Small intestine (tissue), 16 donors: ENCODE data around the gene NTPCR. TPM values are rescaled to one million over a fixed set of nuclear protein-coding genes. Genes with fewer than 3 reads are reported as not detected.

Experiments used
- DNase-seq, 2 donors: peaks; one replicate each; pipeline versions ENCODE4 v3.0.0 to v3.0.0-alpha.2; 2013
- FAIRE-seq: peaks from 2 replicates; lab custom pipeline; 2012; peaks lifted over from hg19 to GRCh38; lab: Jason Lieb, UNC
- H3K27ac ChIP-seq, 3 donors: one replicate each; pipeline ENCODE4 v1.5.1; 2013; ENCODE audit warnings: low read length in 2 of 3, mild to moderate bottlenecking in 2 of 3, control low read depth in 1 of 3, inconsistent platforms in 1 of 3, low read depth in 1 of 3, moderate library complexity in 1 of 3
- H3K27me3 ChIP-seq, 3 donors: one replicate each; pipeline ENCODE4 v1.6.1; 2013; ENCODE audit warnings: low read length in 3 of 3, inconsistent platforms in 1 of 3; ENCODE audit not compliant: control insufficient read depth in 3 of 3, insufficient read depth in 3 of 3
- H3K36me3 ChIP-seq, 3 donors: one replicate each; pipeline ENCODE4 v1.6.1; 2013; ENCODE audit warnings: low read length in 3 of 3, inconsistent platforms in 1 of 3, low read depth in 1 of 3, mild to moderate bottlenecking in 1 of 3, moderate library complexity in 1 of 3; ENCODE audit not compliant: control insufficient read depth in 3 of 3, insufficient read depth in 2 of 3
- H3K4me1 ChIP-seq, 3 donors: one replicate each; pipeline ENCODE4 v1.6.1; 2013; ENCODE audit warnings: low read length in 2 of 3, inconsistent platforms in 1 of 3, low read depth in 1 of 3, mild to moderate bottlenecking in 1 of 3, moderate library complexity in 1 of 3; ENCODE audit not compliant: control insufficient read depth in 3 of 3, insufficient read depth in 2 of 3
- H3K4me3 ChIP-seq, 3 donors: one replicate each; pipeline ENCODE4 v1.5.1; 2013; ENCODE audit warnings: low read length in 3 of 3, control low read depth in 1 of 3, inconsistent platforms in 1 of 3, low read depth in 1 of 3, mild to moderate bottlenecking in 1 of 3, moderate library complexity in 1 of 3
- H3K9me3 ChIP-seq, 2 donors: one replicate each; pipeline ENCODE4 v1.6.1; 2013; ENCODE audit warnings: low read depth in 1 of 2, low read length in 1 of 2; ENCODE audit not compliant: control insufficient read depth in 2 of 2, insufficient read depth in 1 of 2
- WGBS, 3 donors: extraction: QIAGEN DNeasy Blood & Tissue Kit; methylation state at CpG; one replicate each; pipeline ENCODE4 v1.1.7; 2013; 5-methylcytosine and 5-hydroxymethylcytosine counted together
- long read RNA-seq, 10 donors: transcript quantifications; one replicate each; lab custom pipeline, GENCODE V29; 2026
- polyA plus RNA-seq, 4 donors: library from polyadenylated mRNA; stranded (reverse) in 3 of 4; unstranded in 1 of 4; fragments of 200-250 nt in 3 of 4; fragments of 120-200 nt in 1 of 4; gene quantifications; one replicate each; pipeline versions ENCODE4 v1.2.1 to v1.2.3, GENCODE V29; 2013
- donor health status: healthy with polysubstance abuse.
- donor health status: control.
- donor health status: control.
- donor health status: Bipolar disorder and iron deficiency.
- donor health status: healthy.

NTPCR gene, protein sequence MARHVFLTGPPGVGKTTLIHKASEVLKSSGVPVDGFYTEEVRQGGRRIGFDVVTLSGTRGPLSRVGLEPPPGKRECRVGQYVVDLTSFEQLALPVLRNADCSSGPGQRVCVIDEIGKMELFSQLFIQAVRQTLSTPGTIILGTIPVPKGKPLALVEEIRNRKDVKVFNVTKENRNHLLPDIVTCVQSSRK
- polyA plus RNA-seq: 10 to 100 TPM; 48.5 to 65.6 (median 58.1) TPM
- long read RNA-seq, donor 1: 0 reads
- long read RNA-seq, donor 2, full-length matches to known transcripts: 7 of 7 reads
- long read RNA-seq, donor 2, partial matches to known transcripts: 0 of 7 reads
- long read RNA-seq, donor 2, other reads (novel, unspliced or antisense): 0 of 7 reads
- long read RNA-seq, donor 3, full-length matches to known transcripts: 9 of 9 reads
- long read RNA-seq, donor 3, partial matches to known transcripts: 0 of 9 reads
- long read RNA-seq, donor 3, other reads (novel, unspliced or antisense): 0 of 9 reads
- long read RNA-seq, donor 4, full-length matches to known transcripts: 3 of 3 reads
- long read RNA-seq, donor 4, partial matches to known transcripts: 0 of 3 reads
- long read RNA-seq, donor 4, other reads (novel, unspliced or antisense): 0 of 3 reads
- long read RNA-seq, donor 5, full-length matches to known transcripts: 7 of 7 reads
- long read RNA-seq, donor 5, partial matches to known transcripts: 0 of 7 reads
- long read RNA-seq, donor 5, other reads (novel, unspliced or antisense): 0 of 7 reads
- long read RNA-seq, donor 6, full-length matches to known transcripts: 9 of 9 reads
- long read RNA-seq, donor 6, partial matches to known transcripts: 0 of 9 reads
- long read RNA-seq, donor 6, other reads (novel, unspliced or antisense): 0 of 9 reads
- long read RNA-seq, donor 7: 0 reads
- long read RNA-seq, donor 8, full-length matches to known transcripts: 3 of 3 reads
- long read RNA-seq, donor 8, partial matches to known transcripts: 0 of 3 reads
- long read RNA-seq, donor 8, other reads (novel, unspliced or antisense): 0 of 3 reads
- long read RNA-seq, donor 9: 0 reads
- long read RNA-seq, donor 10, full-length matches to known transcripts: 20 of 20 reads
- long read RNA-seq, donor 10, partial matches to known transcripts: 0 of 20 reads
- long read RNA-seq, donor 10, other reads (novel, unspliced or antisense): 0 of 20 reads

DNA sequence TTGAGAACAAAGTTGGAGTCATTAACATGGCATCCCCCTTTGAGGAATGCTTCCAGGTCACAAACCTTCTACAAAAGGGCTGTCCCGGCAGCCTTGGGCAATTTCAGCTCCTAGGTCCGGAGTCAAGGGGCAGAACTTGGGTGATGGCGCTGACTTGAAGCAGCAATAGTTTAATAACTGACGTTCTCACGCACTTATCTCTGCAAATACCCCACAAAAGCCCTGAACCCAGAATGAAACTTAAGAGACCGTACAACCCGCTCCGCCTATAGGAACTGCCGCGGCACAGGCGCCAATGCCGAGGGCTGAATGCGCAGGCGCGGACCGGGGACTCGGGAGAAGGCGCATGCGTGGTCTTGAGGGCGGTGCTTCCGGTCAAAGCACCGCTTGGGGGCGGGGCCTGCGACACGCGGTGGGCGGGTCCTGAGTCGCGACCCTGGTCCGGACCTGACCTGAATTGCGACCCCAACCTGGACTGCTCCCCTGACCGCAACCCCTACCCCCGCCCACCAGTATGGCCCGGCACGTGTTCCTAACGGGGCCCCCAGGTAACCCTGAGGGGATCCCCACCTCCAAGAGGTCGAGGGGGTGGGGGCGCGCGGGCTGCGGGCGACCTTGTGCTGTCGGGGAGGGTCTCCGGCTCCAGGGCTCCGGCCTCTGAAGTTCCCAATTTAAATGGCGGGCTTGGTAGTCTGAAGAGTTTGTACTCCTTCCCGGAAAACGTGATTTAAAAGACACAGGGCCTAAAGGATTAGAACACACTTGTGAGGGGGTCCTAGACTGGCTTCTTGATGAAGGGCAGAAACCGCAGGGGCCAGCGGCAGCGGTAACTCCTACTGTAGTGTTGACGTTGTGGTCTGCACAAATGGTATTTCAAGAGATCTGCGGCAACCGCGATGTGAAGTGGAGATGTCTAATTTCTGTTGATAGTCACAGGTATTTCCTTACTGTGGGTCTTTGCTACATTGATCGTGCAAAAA is at the start of gene NTPCR:
NTPCR (plus strand) TSS at position 415 of the 980 bp plus-strand sequence; CDS start at position 515, 100 bp downstream.
- 1% methylated on average over 49 to 56 of the region's 56 CpGs for whole genome bisulfite sequencing, 3 donors

DNA sequence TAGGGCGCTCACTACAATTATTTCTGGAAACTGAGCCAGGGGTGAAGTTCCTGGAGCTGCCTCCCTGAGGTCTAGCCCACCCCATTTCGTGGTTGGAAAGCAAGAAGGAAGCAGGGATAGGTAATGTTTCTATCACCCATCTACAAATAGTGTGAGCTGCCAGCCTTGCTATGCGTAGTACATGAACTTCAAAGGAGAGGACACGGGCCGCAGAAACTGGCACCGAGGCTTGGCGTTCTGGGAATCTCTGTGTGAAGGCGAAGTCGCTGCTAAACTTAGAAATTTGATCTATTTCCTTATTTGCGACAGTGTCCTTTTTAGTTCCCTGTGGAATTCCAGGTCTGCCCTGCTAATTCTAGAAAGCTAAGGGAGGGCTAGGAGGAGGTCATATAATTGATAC is 49.6 kb upstream of the NTPCR start:
- Histone ChIP-seq H3K4me3 (no peak overlapping the region), H3K4me1 (peaks cover 3 to 27% (median 7%) of the 10 kb centered on the region in 3 donors), H3K9me3 (peaks cover 0 to 3% of the 10 kb centered on the region in 2 donors), H3K27me3 (no peaks in the 10 kb centered on the region), H3K36me3 (no peaks in the 10 kb centered on the region), H3K27ac (peak overlapping the region in 1 of 3 donors; percentile 22)
- 63 to 86% (median 77%) methylated on average over 10 of the region's 10 CpGs for WGBS, 3 donors
- no peak for FAIRE-seq
- peak in 1 of 2 donors; percentile 11 for DNase-seq

More for the DNA sequence above, at the start of gene NTPCR:
- Histone ChIP-seq H3K4me1 (peaks cover 0 to 22% (median 13%) of the 10 kb centered on the region in 3 donors), H3K36me3 (peaks cover 0 to under 1% (median 0%) of the 10 kb centered on the region in 3 donors), H3K27me3 (no peaks in the 10 kb centered on the region), H3K27ac (peak within 1 kb of the TSS; percentile 73 to 94 (median 77)), H3K9me3 (no peaks in the 10 kb centered on the region), H3K4me3 (peak within 1 kb of the TSS; percentile 90 to 98 (median 91))
- no peak for FAIRE-seq
- DNase-seq: peak; percentile 95 to 97

DNA sequence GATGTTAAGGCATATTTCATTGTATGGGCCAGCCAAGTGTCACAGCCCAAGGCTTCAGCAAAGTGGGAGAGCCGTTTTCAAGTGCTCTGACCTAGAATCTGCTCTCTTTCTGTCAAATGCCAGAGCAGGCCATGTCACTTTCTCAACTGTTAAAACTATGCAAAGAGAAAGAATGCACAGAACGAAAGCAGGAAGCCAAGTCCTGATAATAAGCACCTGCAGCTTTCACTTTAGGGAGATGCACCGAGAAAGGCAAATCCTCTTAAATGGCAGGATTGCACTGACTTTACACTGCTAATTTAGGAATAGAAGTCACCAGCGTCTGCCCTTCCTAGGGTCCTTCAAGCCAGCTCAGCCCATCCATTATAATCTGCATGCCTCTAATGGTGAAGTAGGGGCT is 49.2 kb upstream of the NTPCR start:
- H3K9me3 ChIP-seq: peaks cover 0 to 3% of the 10 kb centered on the region in 2 donors
- H3K27me3 ChIP-seq: no peaks in the 10 kb centered on the region
- no peak overlapping the region for H3K4me3 ChIP-seq
- WGBS, 3 donors: 11 to 28% (median 18%) methylated on average over 4 of the region's 4 CpGs
- peak; percentile 43 to 62 for DNase-seq
- peaks cover 3 to 27% (median 7%) of the 10 kb centered on the region in 3 donors for H3K4me1 ChIP-seq
- no peak for FAIRE-seq
- H3K27ac ChIP-seq: peak overlapping the region in 1 of 3 donors; percentile 22
- no peaks in the 10 kb centered on the region for H3K36me3 ChIP-seq

DNA sequence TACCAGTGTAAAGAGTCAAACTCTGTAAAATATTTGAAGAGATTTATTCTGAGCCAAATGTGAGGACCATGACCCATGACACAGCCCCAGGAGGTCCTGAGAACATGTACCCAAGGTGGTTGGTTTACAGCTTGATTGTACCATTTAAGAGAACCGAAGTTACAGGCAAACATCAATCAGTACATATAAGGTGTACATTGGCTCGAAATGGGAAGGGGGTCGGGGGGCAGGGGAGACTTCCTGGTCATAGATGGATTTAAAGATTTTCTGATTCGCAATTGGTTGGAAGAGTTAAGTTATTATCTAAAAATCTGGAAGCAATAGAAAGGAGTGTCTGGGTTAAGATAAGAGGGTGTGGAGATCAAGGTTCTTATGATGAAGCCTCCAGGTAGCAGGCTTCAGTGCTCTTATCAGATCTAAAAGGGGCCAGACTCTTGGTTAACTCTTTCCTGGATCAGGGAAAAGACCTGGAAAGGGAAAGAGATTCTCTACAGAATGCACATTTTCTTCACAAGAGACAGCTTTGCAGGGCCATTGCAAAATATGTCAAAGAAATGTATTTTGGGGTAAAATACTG is 47.5 kb upstream of the NTPCR start:
- no peaks in the 10 kb centered on the region for H3K27me3 ChIP-seq
- H3K9me3 ChIP-seq: peaks cover 0 to 3% of the 10 kb centered on the region in 2 donors
- WGBS, 3 donors: 18 to 65% (median 33%) methylated on average over 4 of the region's 4 CpGs
- H3K4me3 ChIP-seq: no peak overlapping the region
- no peak overlapping the region for H3K27ac ChIP-seq
- no peaks in the 10 kb centered on the region for H3K36me3 ChIP-seq
- FAIRE-seq (no peak), DNase-seq (peak; percentile 56 to 68)
- peaks cover 3 to 27% (median 7%) of the 10 kb centered on the region in 3 donors for H3K4me1 ChIP-seq

DNA sequence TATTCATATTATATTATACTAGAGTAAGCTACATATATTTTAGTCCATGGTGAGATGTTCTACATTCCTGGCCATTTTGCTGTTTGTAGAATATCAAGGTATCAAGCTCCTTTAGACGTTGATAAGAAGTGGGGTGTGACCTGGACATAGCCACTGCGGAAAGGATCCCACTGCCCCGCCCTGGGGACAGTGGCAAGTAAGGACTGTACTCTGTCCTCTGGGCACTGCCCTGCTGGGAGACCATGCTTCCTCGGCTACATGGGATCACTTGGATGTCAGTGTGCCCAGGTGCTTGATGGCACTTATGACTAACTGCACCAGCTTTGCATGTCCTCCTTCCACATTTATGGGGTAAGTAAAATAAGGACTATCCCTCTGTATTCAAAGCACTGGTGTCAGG is 46.3 kb upstream of the NTPCR start:
- WGBS, 3 donors: 19 to 61% (median 37%) methylated on average over 4 of the region's 4 CpGs
- H3K4me1 ChIP-seq: peaks cover 3 to 27% (median 7%) of the 10 kb centered on the region in 3 donors

DNA sequence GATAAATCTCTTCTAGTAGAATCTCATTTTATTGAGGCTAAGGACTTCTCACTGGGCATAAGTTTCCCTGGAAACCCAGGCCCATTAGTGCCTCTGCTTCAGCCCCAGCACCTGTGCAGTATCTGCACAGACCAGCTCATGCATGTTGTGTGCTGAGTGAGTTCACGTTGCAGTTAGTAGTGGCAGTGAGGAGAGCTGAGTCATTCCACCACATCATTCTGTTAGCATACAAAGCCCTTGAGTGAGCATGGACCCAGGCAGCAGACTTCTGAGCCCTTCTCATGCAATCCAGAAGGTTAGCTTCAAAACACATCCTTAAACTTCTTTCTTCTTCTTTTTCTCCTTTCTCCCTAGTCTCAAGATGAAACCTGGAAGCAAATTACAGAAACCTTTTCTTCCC is 45.8 kb upstream of the NTPCR start:
- Histone ChIP-seq H3K4me1 (peaks cover 3 to 27% (median 7%) of the 10 kb centered on the region in 3 donors), H3K36me3 (no peaks in the 10 kb centered on the region), H3K4me3 (no peak overlapping the region), H3K27ac (no peak overlapping the region), H3K9me3 (peaks cover 0 to 3% of the 10 kb centered on the region in 2 donors), H3K27me3 (no peaks in the 10 kb centered on the region)
- FAIRE-seq (no peak), DNase-seq (peak in 1 of 2 donors; percentile 51)
- 10 to 33% (median 10%) methylated on average over 1 of the region's 1 CpG for WGBS, 3 donors

More for the DNA sequence above, 46.3 kb upstream of the NTPCR start:
- no peak overlapping the region for H3K4me3 ChIP-seq
- H3K36me3 ChIP-seq: no peaks in the 10 kb centered on the region
- no peaks in the 10 kb centered on the region for H3K27me3 ChIP-seq
- FAIRE-seq: no peak
- peaks cover 0 to 3% of the 10 kb centered on the region in 2 donors for H3K9me3 ChIP-seq
- no peak overlapping the region for H3K27ac ChIP-seq
- DNase-seq: peak in 1 of 2 donors; percentile 86
